Measurements from ENCODE around the gene SLC13A1. TPM values are rescaled to one million over a fixed set of nuclear protein-coding genes. Genes with fewer than 3 reads are reported as not detected.
"Not testable (repeated sequence)": the region's sequence is repeated elsewhere in the genome, so short reads cannot be mapped to it uniquely, and the experiment has no call there.

SLC13A1 gene
- total RNA-seq, result not detected

- no peak for DNase-seq
These were observed at the start of gene SLC13A1 for GRCh38 chr7:123199883-123200282. TSS of gene SLC13A1 (minus strand) at chr7:123199969. CDS start at chr7:123199946, 23 bp downstream.

- DNase-seq, result peak; percentile 29
These were observed 45.0 kb upstream of the SLC13A1 start for GRCh38 chr7:123244768-123245167.

GRCh38 chr7:123242467-123243092, 42.8 kb upstream of the SLC13A1 start:
- DNase-seq, result no peak

DNA sequence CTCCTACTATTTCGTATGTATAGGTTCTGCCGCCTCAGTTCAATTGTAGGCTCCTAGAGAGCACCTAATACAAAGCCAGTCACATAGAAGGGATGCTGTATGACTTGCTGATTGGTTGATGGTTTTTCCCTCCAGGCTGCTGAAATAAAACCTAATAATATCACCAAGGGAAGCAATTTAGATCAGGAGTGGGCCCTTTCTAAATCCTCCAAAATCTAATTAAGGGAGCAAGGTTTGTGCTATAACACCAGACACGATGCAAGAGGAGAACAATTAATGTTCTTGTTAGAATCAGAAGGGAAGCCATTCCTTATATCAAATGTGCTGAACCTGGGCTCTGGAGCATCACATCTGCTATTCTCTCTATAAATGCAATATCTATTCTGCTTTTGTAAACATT, 42.0 kb upstream of the SLC13A1 start:
- no peak for DNase-seq

GRCh38 chr7:123231021-123232000, 31.5 kb upstream of the SLC13A1 start:
- DNase-seq, result peak; percentile 68

- DNase-seq, result no peak
These were observed 30.8 kb upstream of the SLC13A1 start for GRCh38 chr7:123230603-123231002.

DNA sequence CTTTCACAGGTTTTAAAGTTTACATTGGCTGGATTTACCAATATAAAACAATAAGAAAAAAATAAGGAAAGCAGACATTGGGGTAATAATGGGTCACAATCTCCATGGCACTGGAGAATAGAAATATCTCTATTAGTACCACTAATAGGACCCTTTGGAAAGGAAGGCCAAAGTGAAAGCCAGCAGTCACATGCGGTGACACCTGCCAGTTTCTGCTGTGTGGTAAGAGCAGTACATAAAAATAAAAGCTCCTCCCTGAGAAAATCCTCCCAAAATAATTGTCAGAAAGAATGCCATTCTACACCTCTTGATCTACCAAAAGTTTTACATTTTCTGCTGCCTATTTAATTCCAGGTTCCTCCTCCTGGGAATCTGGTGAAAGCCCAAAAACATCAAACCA, 30.4 kb upstream of the SLC13A1 start:
- no peak for DNase-seq

DNA sequence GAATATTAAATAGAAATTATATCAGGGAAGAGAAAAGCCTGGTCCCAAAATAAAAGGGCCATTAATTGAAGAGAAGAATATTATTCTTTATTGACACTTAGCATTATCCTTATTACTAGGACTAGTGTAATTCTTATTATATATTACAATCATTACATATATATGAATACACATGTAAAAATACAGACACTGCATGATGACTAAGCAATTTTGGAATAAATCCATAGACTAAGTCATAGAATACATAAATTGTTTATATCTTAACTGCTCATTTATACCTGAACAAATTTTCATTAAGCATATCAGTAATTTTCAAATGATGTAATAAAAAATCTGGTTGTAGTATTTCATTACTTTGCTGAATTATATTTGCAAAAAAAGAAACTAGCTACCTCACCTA, 29.7 kb upstream of the SLC13A1 start:
- no peak for DNase-seq

- DNase-seq, result not testable (repeated sequence)
These were observed 27.9 kb upstream of the SLC13A1 start for GRCh38 chr7:123227666-123228065.

DNA sequence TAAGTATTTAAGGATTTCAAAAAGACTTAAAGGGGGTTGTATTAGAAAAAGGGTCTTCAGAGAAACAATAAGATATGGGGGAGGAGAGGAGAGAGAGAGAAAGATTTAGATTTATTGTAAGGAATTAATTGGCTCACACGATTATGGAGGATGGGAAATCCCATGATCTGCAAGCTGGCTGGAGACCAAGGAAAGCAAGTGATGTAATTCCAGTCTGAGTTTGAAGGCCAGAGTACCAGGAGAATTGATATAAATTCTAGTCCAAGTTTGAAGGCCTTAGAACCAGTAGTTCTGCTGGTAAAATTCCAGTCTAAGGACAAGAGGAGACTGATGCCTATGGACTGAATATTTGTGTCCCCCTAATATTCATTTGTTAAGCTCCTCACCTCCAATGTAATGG, 20.6 kb upstream of the SLC13A1 start:
- no peak for DNase-seq

DNA sequence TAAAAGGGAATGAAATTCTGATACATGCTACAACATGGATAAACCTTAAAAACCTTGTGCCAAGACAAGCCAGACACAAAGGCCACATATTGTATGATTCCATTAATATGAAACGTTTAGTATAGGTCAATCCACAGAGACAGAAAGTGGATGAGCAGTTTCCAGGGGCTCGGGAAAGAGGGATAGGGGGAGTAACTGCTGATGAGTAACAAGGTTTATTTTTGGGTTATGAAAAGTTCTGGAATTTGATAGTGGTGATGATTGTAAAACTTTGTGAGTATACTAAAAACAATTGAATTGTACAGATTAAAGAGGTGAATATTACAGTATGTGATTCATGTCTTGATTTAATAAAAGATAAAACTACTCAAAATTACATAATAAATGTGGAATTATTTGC, 19.1 kb upstream of the SLC13A1 start:
- no peak for DNase-seq

DNA sequence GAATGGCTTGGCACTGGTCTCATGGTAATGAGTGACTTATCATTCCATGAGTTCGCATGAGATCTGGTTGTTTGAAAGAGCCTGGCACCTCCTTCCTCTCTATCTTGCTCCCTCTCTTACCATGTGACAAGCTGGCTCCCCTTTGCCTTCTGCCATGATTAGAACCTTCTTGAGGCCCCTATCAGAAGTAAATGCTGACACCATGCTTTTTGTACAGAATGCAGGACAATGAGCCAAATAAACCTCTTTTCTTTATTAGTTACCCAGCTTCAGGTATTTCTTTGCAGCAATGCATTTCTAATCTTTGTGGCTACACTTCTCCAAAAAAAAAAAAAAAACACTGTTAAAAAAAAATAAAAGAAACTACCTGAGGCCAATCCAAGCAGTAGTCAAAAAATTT, 17.1 kb upstream of the SLC13A1 start:
- no peak for DNase-seq

- no peak for DNase-seq
These were observed 15.6 kb upstream of the SLC13A1 start for GRCh38 chr7:123215350-123215749.

- no peak for DNase-seq
These were observed 11.8 kb upstream of the SLC13A1 start for GRCh38 chr7:123211545-123211944.

GRCh38 chr7:123210986-123211385, 11.2 kb upstream of the SLC13A1 start:
- no peak for DNase-seq

GRCh38 chr7:123209786-123210185, 10.0 kb upstream of the SLC13A1 start:
- DNase-seq, result no peak

- DNase-seq, result no peak
These were observed 9.0 kb upstream of the SLC13A1 start for GRCh38 chr7:123208793-123209192.

DNA sequence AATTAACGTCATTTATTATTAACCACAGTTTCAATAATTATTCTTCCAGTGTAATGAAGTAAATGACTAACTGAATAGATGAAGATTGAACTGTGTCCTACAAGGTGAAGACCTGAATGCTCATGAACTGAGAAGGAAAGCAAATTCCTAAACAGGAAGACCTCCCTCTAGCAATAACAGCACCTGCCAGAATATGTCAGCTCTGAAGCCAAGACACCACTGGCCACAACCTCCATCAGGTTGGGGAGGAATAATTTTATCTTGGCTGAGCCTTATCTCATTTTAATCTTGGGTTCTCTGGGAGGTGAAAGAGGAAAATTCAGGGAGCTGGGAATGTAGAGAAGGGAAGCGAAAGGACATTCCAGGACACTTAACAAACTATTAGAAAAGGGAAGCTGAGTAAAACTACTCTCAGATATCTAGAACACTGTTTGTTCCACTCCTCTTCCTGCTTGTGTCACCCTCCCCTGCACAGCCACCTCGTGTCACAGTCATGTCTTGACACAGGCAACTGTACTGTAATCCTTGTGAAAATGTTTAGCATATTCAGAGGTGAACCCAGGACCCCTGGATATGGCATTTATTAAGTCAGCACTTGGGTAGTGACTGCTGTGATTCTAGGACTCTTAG, 4.6 kb upstream of the SLC13A1 start:
- DNase-seq, result no peak

DNA sequence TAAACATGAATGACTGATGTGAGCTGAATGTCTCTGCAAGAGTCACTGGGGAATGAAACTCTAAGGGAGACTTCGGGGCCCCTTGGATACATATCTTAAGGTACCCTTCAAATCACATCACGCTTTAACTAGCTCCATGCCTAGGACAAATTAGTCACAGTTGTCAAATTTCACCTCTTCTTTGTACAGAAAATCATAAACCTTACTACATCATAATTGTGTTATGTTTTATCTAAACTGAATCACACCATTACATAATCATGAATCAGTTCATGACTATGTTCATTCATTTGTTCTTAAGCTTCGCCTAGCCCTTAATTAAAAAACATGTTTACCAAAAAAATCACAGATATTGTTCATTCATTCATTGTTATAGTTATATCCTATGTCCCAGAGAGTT, 2.1 kb upstream of the SLC13A1 start:
- DNase-seq, result no peak

GRCh38 chr7:123198668-123199652, 809 bp downstream of the SLC13A1 start:
- DNase-seq, result no peak

DNA sequence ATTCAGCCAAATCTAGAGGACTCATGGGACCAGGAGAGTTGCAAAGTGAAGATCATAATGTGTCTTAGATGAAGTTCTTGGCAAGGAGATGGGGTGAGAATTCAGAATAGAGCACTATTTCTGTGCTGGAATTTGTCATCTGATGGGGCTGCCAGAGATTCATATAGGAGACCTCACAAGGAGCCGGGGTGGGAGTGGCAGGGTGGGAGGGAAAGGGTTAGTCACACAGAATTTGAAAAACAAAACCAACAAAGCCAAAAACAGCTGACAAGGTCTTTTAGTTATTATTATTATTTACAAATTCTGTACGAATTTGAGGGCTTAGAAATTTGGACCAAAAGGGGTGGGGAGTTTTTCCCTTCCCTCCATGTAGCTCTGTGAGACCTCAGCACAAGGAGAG, 1.7 kb downstream of the SLC13A1 start:
- DNase-seq, result no peak

DNA sequence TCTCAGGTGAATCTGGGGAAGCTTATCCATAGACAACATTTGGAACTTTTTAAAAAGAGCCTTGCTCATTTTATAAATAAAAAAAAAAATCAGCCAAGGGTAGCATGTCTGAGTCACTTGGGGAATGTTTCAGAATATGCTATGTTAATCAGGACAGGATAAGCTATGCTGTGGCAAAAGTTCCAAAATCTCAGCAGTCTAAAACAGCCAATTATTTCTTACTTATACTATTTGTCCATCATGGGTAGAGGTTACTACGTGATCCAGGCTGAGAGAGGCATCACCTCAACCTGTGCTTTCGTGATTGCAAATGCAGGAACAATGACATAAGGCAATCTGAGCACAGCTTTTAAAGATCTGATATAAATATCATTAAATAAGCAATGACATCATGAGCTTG, 6.5 kb downstream of the SLC13A1 start:
- no peak for DNase-seq

Measured in tongue (tissue), 2 donors.